PC-3 (cell line): ENCODE results near the gene CHST11.

Experiments used
- CTCF ChIP-seq: fragments of 300-600 bp; sonication (generic); conservative IDR thresholded peaks from 2 replicates; pipeline ENCODE4 v1.5.1; 2017; ENCODE audit warnings: antibody characterized with exemption, low read depth, mild to moderate bottlenecking, low read length
- EZH2phosphoT487 ChIP-seq: fragments of 300-600 bp; sonication (generic); IDR thresholded peaks from 2 replicates; pipeline ENCODE4 v1.6.1; 2018; ENCODE audit warnings: mild to moderate bottlenecking, antibody characterized with exemption, low read length, borderline replicate concordance

GRCh38 chr12:104784592-104784991, 327.8 kb downstream of the CHST11 start:
- TF ChIP-seq CTCF (no peak), EZH2phosphoT487 (no peak)
